Trophoblast cell (in vitro differentiated cells and primary cell): ENCODE data around the gene CDC25B.

ENCODE experiments used
- DNase-seq, 2 donors: peaks; one replicate each; pipeline ENCODE4 v3.0.0-alpha.2; 2016
- H2AFZ ChIP-seq: 2 replicates; pipeline ENCODE4 v1.6.1; 2013; ENCODE audit warnings: low read length, moderate library complexity, mild to moderate bottlenecking; ENCODE audit not compliant: insufficient read depth, poor library complexity
- H2AK5ac ChIP-seq: 2 replicates; pipeline ENCODE4 v1.6.1; 2013; ENCODE audit warnings: mild to moderate bottlenecking, low read length
- H2BK120ac ChIP-seq: 2 replicates; pipeline ENCODE4 v1.6.1; 2013; ENCODE audit warnings: low read length, mild to moderate bottlenecking, moderate library complexity; ENCODE audit not compliant: insufficient read depth, poor library complexity
- H2BK12ac ChIP-seq: 2 replicates; pipeline ENCODE4 v1.6.1; 2013; ENCODE audit warnings: mild to moderate bottlenecking, low read length, moderate library complexity
- H2BK5ac ChIP-seq: 2 replicates; pipeline ENCODE4 v1.6.1; 2013; ENCODE audit warnings: low read length, low read depth, moderate library complexity, mild to moderate bottlenecking; ENCODE audit not compliant: poor library complexity
- H3K14ac ChIP-seq: 2 replicates; pipeline ENCODE4 v1.6.1; 2013; ENCODE audit warnings: mild to moderate bottlenecking, low read length
- H3K18ac ChIP-seq: 2 replicates; pipeline ENCODE4 v1.6.1; 2013; ENCODE audit warnings: mild to moderate bottlenecking, low read length
- H3K23ac ChIP-seq: 2 replicates; pipeline ENCODE4 v1.6.1; 2013; ENCODE audit warnings: low read length
- H3K27ac ChIP-seq: 2 replicates; pipeline ENCODE4 v1.5.1; 2013; ENCODE audit warnings: low read depth, mild to moderate bottlenecking, inconsistent platforms, low read length, moderate library complexity
- H3K27me3 ChIP-seq: 2 replicates; pipeline ENCODE4 v1.6.1; 2013; ENCODE audit warnings: inconsistent platforms, mild to moderate bottlenecking, low read length, moderate library complexity; ENCODE audit not compliant: insufficient read depth
- H3K36me3 ChIP-seq, 2 experiments: 1 replicate in 1 of 2; 2 replicates in 1 of 2; pipeline ENCODE4 v1.6.1; 2013; ENCODE audit warnings: low read length in 2 of 2, mild to moderate bottlenecking in 2 of 2, moderate library complexity in 1 of 2; ENCODE audit not compliant: insufficient read depth in 2 of 2, control insufficient read depth in 1 of 2
- H3K4ac ChIP-seq: 2 replicates; pipeline ENCODE4 v1.6.1; 2013; ENCODE audit warnings: low read depth, mild to moderate bottlenecking, low read length, moderate library complexity
- H3K4me1 ChIP-seq, 2 experiments: 1 replicate in 1 of 2; 2 replicates in 1 of 2; pipeline ENCODE4 v1.6.1; 2013; ENCODE audit warnings: low read length in 2 of 2, mild to moderate bottlenecking in 2 of 2, moderate library complexity in 1 of 2; ENCODE audit not compliant: insufficient read depth in 2 of 2, control insufficient read depth in 1 of 2
- H3K4me2 ChIP-seq: 2 replicates; pipeline ENCODE4 v1.6.1; 2013; ENCODE audit warnings: inconsistent platforms, mild to moderate bottlenecking, low read length, moderate library complexity
- H3K4me3 ChIP-seq: 2 replicates; pipeline ENCODE4 v1.5.1; 2013; ENCODE audit warnings: mild to moderate bottlenecking, low read depth, low read length, inconsistent platforms
- H3K79me1 ChIP-seq: one replicate; pipeline ENCODE4 v1.6.1; 2013; ENCODE audit warnings: low read length
- H3K79me2 ChIP-seq: 2 replicates; pipeline ENCODE4 v1.6.1; 2013; ENCODE audit warnings: low read length, mild to moderate bottlenecking; ENCODE audit not compliant: control insufficient read depth, insufficient read depth, poor library complexity
- H3K9ac ChIP-seq: 2 replicates; pipeline ENCODE4 v1.6.1; 2013; ENCODE audit warnings: mild to moderate bottlenecking, low read length
- H3K9me3 ChIP-seq: 2 replicates; pipeline ENCODE4 v1.6.1; 2013; ENCODE audit warnings: low read depth, mild to moderate bottlenecking, control low read depth, inconsistent platforms, low read length; ENCODE audit not compliant: insufficient read depth
- H4K12ac ChIP-seq: 2 replicates; pipeline ENCODE4 v1.6.1; 2013; ENCODE audit warnings: low read depth, mild to moderate bottlenecking, low read length, moderate library complexity
- H4K8ac ChIP-seq: 2 replicates; pipeline ENCODE4 v1.6.1; 2013; ENCODE audit warnings: low read depth, mild to moderate bottlenecking, low read length, moderate library complexity
- H4K91ac ChIP-seq: one replicate; pipeline ENCODE4 v1.6.1; 2013; ENCODE audit warnings: low read depth, mild to moderate bottlenecking, low read length, moderate library complexity
- WGBS: extraction: QIAGEN DNeasy Blood & Tissue Kit; methylation state at CpG from one replicate; pipeline ENCODE4 v1.1.7; 2013; ENCODE audit warnings: missing lambda C conversion rate; ENCODE audit not compliant: insufficient read length, insufficient coverage; ENCODE audit errors: extremely low coverage; 5-methylcytosine and 5-hydroxymethylcytosine counted together

Gene CDC25B

DNA sequence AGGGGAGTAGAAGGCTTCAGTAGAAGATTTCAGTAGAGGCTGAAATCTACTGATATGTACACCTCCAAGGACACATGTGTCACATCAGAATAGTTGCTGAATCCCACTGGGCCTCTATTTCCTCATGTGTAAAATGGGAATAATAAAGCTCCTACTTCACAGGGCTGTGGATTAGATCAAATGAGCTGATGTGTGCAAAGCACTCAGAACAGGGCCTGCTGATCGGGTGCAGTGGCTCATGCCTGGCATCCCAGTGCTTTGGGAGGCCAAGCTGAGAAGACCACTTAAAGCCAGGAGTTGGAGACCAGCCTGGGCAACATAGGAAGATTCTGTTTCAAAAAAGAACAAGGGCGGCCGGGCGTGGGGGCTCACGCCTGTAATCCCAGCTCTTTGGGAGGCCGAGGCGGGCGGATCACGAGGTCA lies 16.2 kb downstream of the CDC25B start:
- Histone ChIP-seq H3K79me1 (peaks cover 6% of the 10 kb centered on the region), H3K4me1 (peaks cover 18 to 19% of the 10 kb centered on the region in 2 experiments), H2BK12ac (no peak overlapping the region), H3K4me3 (no peak overlapping the region), H3K18ac (no peak overlapping the region), H3K27ac (no peak overlapping the region), H3K9ac (no peak overlapping the region), H3K4me2 (no peak overlapping the region), H2AK5ac (no peak overlapping the region), H3K27me3 (no peaks in the 10 kb centered on the region), H4K91ac (peak overlapping the region; percentile 20), H3K36me3 (no peaks in the 10 kb centered on the region), H3K79me2 (peaks cover 2% of the 10 kb centered on the region), H3K23ac (no peak overlapping the region), H4K12ac (no peak overlapping the region), H2BK5ac (no peak overlapping the region), H2AFZ (no peak overlapping the region), H3K9me3 (no peaks in the 10 kb centered on the region), H3K4ac (no peak overlapping the region), H2BK120ac (no peak overlapping the region), H4K8ac (no peak overlapping the region), H3K14ac (no peak overlapping the region)
- no peak for DNase-seq
- no CpG with 5 or more reads among the region's 9 CpGs for WGBS

DNA sequence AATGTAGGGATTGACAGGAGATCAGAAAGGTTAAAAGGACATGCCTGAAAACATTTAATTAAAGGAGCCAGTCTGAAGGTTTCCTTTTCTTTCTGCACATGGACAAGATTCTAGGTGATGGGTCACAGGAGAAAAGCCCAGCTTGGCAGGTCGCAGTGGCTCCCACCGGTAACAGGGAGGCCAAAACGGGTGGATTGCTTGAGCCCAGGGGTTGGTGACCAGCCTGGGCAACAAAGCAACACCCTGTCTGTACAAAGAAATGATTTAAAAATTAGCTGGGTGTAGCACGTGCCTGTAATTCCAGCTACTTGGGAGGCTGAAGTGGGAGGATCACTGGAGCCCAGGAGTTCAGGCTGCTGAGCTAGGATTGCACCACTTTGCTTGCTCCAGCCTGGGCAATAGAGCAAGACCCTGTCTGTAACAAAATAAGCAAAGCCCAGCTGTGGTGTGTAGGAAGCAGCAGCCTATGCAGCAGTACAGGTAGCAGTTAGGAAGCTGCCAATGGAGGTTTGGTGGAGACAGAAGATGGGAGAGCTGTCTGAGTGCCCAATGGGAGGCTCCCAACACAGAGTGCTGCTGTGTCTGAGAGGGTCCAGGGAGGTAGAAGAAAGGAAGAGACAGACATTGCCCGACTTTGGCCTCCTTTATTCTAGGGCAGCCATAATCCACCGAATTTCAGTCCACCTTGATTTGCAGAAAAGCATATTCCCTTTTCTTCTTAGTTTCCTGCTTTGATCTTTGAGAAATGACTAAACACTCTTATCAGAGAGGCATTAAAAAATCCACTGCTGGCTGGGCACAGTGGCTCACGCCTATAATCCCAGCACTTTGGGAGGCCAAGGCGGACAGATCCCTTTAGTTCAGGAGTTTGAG lies 17.1 kb downstream of the CDC25B start:
- peak; percentile 24 to 27 for DNase-seq

DNA sequence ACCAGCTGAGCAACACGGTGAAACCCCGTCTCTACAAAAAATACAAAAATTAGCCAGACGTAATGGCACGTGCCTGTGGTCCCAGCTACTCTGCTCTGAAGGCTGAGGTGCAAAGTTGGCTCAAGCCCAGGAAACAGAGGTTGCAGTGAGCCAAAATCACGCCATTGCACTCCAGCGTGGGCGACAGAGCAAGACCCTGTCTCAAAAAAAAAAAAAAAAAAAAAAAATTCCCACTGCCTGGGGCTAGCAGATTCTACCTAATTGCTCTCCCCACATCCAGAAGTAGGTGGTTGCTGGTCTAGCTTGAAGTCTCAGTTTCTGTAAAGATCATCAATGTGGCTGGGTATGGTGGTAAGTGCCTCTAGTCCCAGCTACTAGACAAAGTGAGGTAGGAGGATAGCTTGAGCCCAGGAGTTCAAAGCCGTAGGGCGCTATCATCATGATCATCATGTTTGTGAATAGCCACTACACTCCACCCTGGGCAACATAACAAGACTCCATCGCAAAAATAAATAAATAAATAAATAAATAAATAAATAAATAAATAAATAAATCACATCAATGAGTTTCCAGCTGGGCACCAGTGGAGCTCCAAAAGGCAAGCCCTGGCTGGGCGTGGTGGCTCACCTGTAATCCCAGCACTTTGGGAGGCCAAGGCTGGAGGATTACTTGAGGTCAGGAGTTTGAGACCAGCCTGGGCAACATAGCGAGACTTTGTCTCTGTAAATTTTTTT lies 17.9 kb downstream of the CDC25B start:
- Histone ChIP-seq H3K4ac (no peak overlapping the region), H3K4me3 (no peak overlapping the region), H3K36me3 (no peaks in the 10 kb centered on the region), H2BK12ac (no peak overlapping the region), H3K79me1 (no peaks in the 10 kb centered on the region), H2BK5ac (no peak overlapping the region), H2AK5ac (no peak overlapping the region), H3K18ac (no peak overlapping the region), H4K12ac (no peak overlapping the region), H3K79me2 (no peaks in the 10 kb centered on the region), H3K27ac (no peak overlapping the region), H3K23ac (no peak overlapping the region), H4K8ac (no peak overlapping the region), H3K9ac (no peak overlapping the region), H3K4me2 (no peak overlapping the region), H2BK120ac (no peak overlapping the region), H2AFZ (no peak overlapping the region), H3K14ac (no peak overlapping the region), H4K91ac (no peak overlapping the region), H3K9me3 (no peaks in the 10 kb centered on the region), H3K4me1 (peaks cover 9 to 10% of the 10 kb centered on the region in 2 experiments), H3K27me3 (no peaks in the 10 kb centered on the region)
- no peak for DNase-seq
- WGBS, result no CpG with 5 or more reads among the region's 12 CpGs

More for the DNA sequence above, 17.1 kb downstream of the CDC25B start:
- no peak overlapping the region for H3K14ac ChIP-seq
- H3K4ac ChIP-seq, result no peak overlapping the region
- H3K79me1 ChIP-seq, result peaks cover 1% of the 10 kb centered on the region
- no peak overlapping the region for H2AFZ ChIP-seq
- no peak overlapping the region for H2BK12ac ChIP-seq
- no peak overlapping the region for H3K18ac ChIP-seq
- H3K27me3 ChIP-seq, result no peaks in the 10 kb centered on the region
- no CpG with 5 or more reads among the region's 8 CpGs for WGBS
- H3K36me3 ChIP-seq, result no peaks in the 10 kb centered on the region
- H4K91ac ChIP-seq, result no peak overlapping the region
- no peak overlapping the region for H3K27ac ChIP-seq
- no peak overlapping the region for H3K9ac ChIP-seq
- no peak overlapping the region for H4K8ac ChIP-seq
- no peak overlapping the region for H4K12ac ChIP-seq
- H2AK5ac ChIP-seq, result no peak overlapping the region
- no peak overlapping the region for H3K4me3 ChIP-seq
- H2BK5ac ChIP-seq, result no peak overlapping the region
- H3K4me2 ChIP-seq, result no peak overlapping the region
- H3K23ac ChIP-seq, result no peak overlapping the region
- H3K4me1 ChIP-seq, result peaks cover 9 to 10% of the 10 kb centered on the region in 2 experiments
- H2BK120ac ChIP-seq, result no peak overlapping the region
- no peaks in the 10 kb centered on the region for H3K79me2 ChIP-seq
- no peaks in the 10 kb centered on the region for H3K9me3 ChIP-seq

DNA sequence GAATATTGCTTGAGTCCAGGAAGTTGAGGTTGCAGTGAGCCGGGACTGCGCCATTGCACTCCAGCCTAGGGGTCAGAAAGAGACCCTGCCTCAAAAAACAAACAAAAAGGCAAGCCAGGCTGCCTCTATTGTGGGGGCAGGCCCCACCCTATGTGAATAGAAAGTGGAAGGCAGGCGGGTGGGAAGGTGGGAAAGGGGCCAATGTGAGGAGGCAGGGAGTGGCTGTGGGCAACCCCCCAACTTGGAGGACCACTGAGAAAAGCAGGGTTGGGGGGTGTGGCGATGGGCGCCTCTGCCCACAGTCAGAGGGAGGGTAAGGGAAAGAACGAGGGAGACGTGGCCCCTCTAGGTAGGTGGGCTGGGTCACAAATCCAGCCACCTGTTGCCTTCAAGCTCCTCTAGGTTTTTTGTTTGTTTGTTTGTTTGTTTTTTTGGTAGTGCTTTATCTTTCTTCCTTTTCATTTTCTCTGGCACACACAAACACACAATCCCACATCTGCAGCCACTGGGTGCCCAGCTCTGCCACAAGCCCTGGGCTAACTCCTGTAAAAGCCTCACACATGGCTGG lies 18.9 kb downstream of the CDC25B start:
- no peaks in the 10 kb centered on the region for H3K27me3 ChIP-seq
- no peak overlapping the region for H3K4me2 ChIP-seq
- H3K4ac ChIP-seq, result no peak overlapping the region
- peaks cover 10 to 12% of the 10 kb centered on the region in 2 experiments for H3K4me1 ChIP-seq
- no peak overlapping the region for H3K14ac ChIP-seq
- no peak overlapping the region for H2AFZ ChIP-seq
- no peaks in the 10 kb centered on the region for H3K36me3 ChIP-seq
- H2BK5ac ChIP-seq, result no peak overlapping the region
- WGBS, result no CpG with 5 or more reads among the region's 7 CpGs
- no peak overlapping the region for H3K27ac ChIP-seq
- no peak for DNase-seq
- no peak overlapping the region for H2BK120ac ChIP-seq
- no peaks in the 10 kb centered on the region for H3K79me2 ChIP-seq
- no peak overlapping the region for H4K91ac ChIP-seq
- H3K79me1 ChIP-seq, result peaks cover 3% of the 10 kb centered on the region
- no peak overlapping the region for H3K23ac ChIP-seq
- H4K8ac ChIP-seq, result no peak overlapping the region
- no peak overlapping the region for H2BK12ac ChIP-seq
- no peak overlapping the region for H3K9ac ChIP-seq
- no peak overlapping the region for H3K18ac ChIP-seq
- H2AK5ac ChIP-seq, result no peak overlapping the region
- H4K12ac ChIP-seq, result no peak overlapping the region
- H3K9me3 ChIP-seq, result no peaks in the 10 kb centered on the region
- H3K4me3 ChIP-seq, result no peak overlapping the region
